AG04450 (cell line): ENCODE results near the gene CHAMP1. TPM values are rescaled to one million over a fixed set of nuclear protein-coding genes. Genes with fewer than 3 reads are reported as not detected.

ENCODE experiments used
- CTCF ChIA-PET: fragments of 300-600, 350-600 bp; formaldehyde crosslinking; extraction: SDS; loops from one replicate; lab custom pipeline; 2022; ENCODE audit warnings: antibody characterized with exemption, inconsistent platforms; lab: Charles Lee
- POLR2A ChIA-PET: fragments of 350-600 bp; formaldehyde crosslinking; extraction: SDS; loops from one replicate; lab custom pipeline; 2021; ENCODE audit warnings: antibody characterized with exemption, inconsistent platforms; lab: Yijun Ruan, JAX
- DNase-seq: peaks from one replicate; pipeline ENCODE4 v3.0.0-alpha.2; 2011; ENCODE audit warnings: low read depth, low spot score
- H3K27ac ChIP-seq: one replicate; pipeline ENCODE4 v1.5.1; 2012; ENCODE audit warnings: low read depth, low read length, control low read depth
- H3K27me3 ChIP-seq: one replicate; pipeline ENCODE4 v1.6.0; 2012; ENCODE audit warnings: low read length; ENCODE audit not compliant: control insufficient read depth, insufficient read depth
- H3K4me3 ChIP-seq: 2 replicates; pipeline ENCODE4 v1.5.1; 2011; ENCODE audit warnings: mild to moderate bottlenecking, low read depth, low read length, control low read depth
- H3K9me3 ChIP-seq: 2 replicates; pipeline ENCODE4 v1.5.1; 2012; ENCODE audit warnings: low read length; ENCODE audit not compliant: control insufficient read depth, insufficient read depth
- CTCF ChIP-seq: IDR thresholded peaks from 2 replicates; pipeline ENCODE4 v1.5.1; 2011; ENCODE audit warnings: low read depth, low read length, control low read depth, inconsistent platforms
- polyA plus RNA-seq: library from polyadenylated mRNA; depleted of rRNA; stranded (reverse); fragments of >200 nt; gene quantifications from 2 replicates; pipeline ENCODE4 v1.2.3, GENCODE V29; 2011

Gene CHAMP1
- polyA plus RNA-seq, 1 experiment, result 57.7 TPM

- POLR2A ChIA-PET, result no interaction called here
- no peak for DNase-seq
- Histone ChIP-seq H3K27ac (no peak overlapping the region), H3K9me3 (no peaks in the 10 kb centered on the region), H3K4me3 (no peak overlapping the region), H3K27me3 (no peaks in the 10 kb centered on the region)
- TF ChIP-seq CTCF, result no peak
- CTCF ChIA-PET, result no interaction called here
These were observed 45.0 kb upstream of the CHAMP1 start for GRCh38 chr13:114269281-114269770.

- POLR2A ChIA-PET, result no interaction called here
- DNase-seq, result no peak
- no peaks in the 10 kb centered on the region for H3K27me3 ChIP-seq
- no peak for TF ChIP-seq CTCF
- H3K27ac ChIP-seq, result no peak overlapping the region
- no peaks in the 10 kb centered on the region for H3K9me3 ChIP-seq
- no peak overlapping the region for H3K4me3 ChIP-seq
- CTCF ChIA-PET, result no interaction called here
These were observed 41.3 kb upstream of the CHAMP1 start for GRCh38 chr13:114272977-114273376.

- POLR2A ChIA-PET, result no interaction called here
- Histone ChIP-seq H3K27ac (no peak overlapping the region), H3K27me3 (no peaks in the 10 kb centered on the region), H3K4me3 (no peak overlapping the region), H3K9me3 (no peaks in the 10 kb centered on the region)
- no peak for DNase-seq
- CTCF ChIA-PET, result no interaction called here
- TF ChIP-seq CTCF, result no peak
These were observed 39.0 kb upstream of the CHAMP1 start for GRCh38 chr13:114275304-114275703.

- ChIA-PET POLR2A (interaction anchor here (0.6 kb wide), 1 partner anchor 10 kb away, joined by 3 read pairs; no protein-coding TSS in a partner anchor), CTCF (no interaction called here)
- Histone ChIP-seq H3K27me3 (no peaks in the 10 kb centered on the region), H3K4me3 (no peak overlapping the region), H3K9me3 (no peaks in the 10 kb centered on the region), H3K27ac (no peak overlapping the region)
- DNase-seq, result no peak
- TF ChIP-seq CTCF, result no peak
These were observed 35.2 kb upstream of the CHAMP1 start for GRCh38 chr13:114279146-114279545.

GRCh38 chr13:114279758-114280355, 34.4 kb upstream of the CHAMP1 start:
- Histone ChIP-seq H3K9me3 (no peaks in the 10 kb centered on the region), H3K27me3 (no peaks in the 10 kb centered on the region), H3K4me3 (no peak overlapping the region), H3K27ac (no peak overlapping the region)
- no peak for TF ChIP-seq CTCF
- ChIA-PET POLR2A (interaction anchor here (2.2 kb wide), 1 partner anchor 15 kb away, joined by 5 read pairs; no protein-coding TSS in a partner anchor), CTCF (interaction anchor here (1.6 kb wide), 1 partner anchor 31 kb away, joined by 3 read pairs; no protein-coding TSS in a partner anchor)
- no peak for DNase-seq
